IPS-15b (cell line): ENCODE results near the gene REPS1.

Experiments used
- H3K27me3 ChIP-seq: one replicate; pipeline ENCODE4 v1.6.1; 2013; ENCODE audit warnings: low read length; ENCODE audit not compliant: control insufficient read depth, insufficient read depth
- H3K36me3 ChIP-seq: one replicate; pipeline ENCODE4 v1.6.1; 2013; ENCODE audit warnings: low read length; ENCODE audit not compliant: control insufficient read depth, insufficient read depth
- H3K4me1 ChIP-seq: one replicate; pipeline ENCODE4 v1.6.1; 2013; ENCODE audit warnings: mild to moderate bottlenecking, low read length; ENCODE audit not compliant: control insufficient read depth, insufficient read depth
- H3K4me3 ChIP-seq: one replicate; pipeline ENCODE4 v1.5.1; 2013; ENCODE audit warnings: low read depth, low read length
- H3K9ac ChIP-seq: one replicate; pipeline ENCODE4 v1.6.1; 2013; ENCODE audit warnings: low read depth, mild to moderate bottlenecking, low read length
- H3K9me3 ChIP-seq: one replicate; pipeline ENCODE4 v1.6.1; 2013; ENCODE audit warnings: mild to moderate bottlenecking, low read length; ENCODE audit not compliant: control insufficient read depth, insufficient read depth

Gene REPS1

DNA sequence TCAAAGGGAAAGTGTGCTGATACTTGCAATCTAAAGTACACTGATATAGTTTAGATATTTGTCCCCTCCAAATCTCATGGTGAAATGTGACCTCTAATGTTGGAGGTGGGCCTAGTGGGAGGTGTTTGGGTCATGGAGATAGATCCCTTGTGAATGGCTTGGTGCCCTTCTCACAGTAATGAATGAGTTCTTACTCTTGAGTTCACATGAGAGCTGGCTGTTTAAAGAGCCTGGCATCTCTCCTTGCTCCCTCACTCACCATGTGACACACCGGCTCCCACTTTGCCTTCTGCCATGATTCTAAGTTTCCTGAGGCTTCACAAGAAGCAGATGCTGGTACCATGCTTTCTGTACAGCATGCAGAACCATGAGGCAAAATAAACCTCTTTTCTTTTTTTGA lies 78.1 kb downstream of the REPS1 start:
- H3K36me3 ChIP-seq: peaks cover 13% of the 10 kb centered on the region

GRCh38 chr6:138909511-138909910 lies 78.5 kb downstream of the REPS1 start:
- H3K36me3 ChIP-seq: peaks cover 13% of the 10 kb centered on the region
- no peaks in the 10 kb centered on the region for H3K4me1 ChIP-seq
- H3K4me3 ChIP-seq: no peak overlapping the region
- no peaks in the 10 kb centered on the region for H3K9me3 ChIP-seq
- H3K9ac ChIP-seq: no peak overlapping the region
- no peaks in the 10 kb centered on the region for H3K27me3 ChIP-seq

More for the DNA sequence above, 78.1 kb downstream of the REPS1 start:
- Histone ChIP-seq H3K9ac (no peak overlapping the region), H3K27me3 (no peaks in the 10 kb centered on the region), H3K4me1 (no peaks in the 10 kb centered on the region), H3K4me3 (no peak overlapping the region), H3K9me3 (no peaks in the 10 kb centered on the region)

GRCh38 chr6:138907167-138907566 lies 80.9 kb downstream of the REPS1 start:
- Histone ChIP-seq H3K27me3 (no peaks in the 10 kb centered on the region), H3K36me3 (peaks cover 13% of the 10 kb centered on the region), H3K9ac (no peak overlapping the region), H3K4me1 (no peaks in the 10 kb centered on the region), H3K9me3 (no peaks in the 10 kb centered on the region), H3K4me3 (no peak overlapping the region)

DNA sequence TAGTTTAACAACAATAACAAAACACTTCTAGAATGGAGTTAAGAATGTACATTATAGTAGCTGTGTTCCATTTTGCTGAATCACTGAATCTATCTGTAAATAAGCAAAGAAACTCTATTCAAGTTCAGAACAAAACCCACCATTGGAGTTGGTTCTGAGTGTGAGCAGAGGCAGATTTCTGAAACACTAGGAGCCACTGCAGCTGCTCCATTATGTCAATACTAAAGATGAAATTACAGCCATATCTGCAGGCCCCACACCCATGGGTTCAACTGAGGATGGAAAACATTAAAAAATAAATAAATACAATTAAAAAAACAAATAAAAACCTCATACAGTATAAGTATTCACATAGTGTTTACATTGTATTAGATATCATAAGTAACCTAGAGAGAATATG lies 91.0 kb downstream of the REPS1 start:
- Histone ChIP-seq H3K27me3 (no peaks in the 10 kb centered on the region), H3K36me3 (no peaks in the 10 kb centered on the region), H3K4me1 (no peaks in the 10 kb centered on the region), H3K9me3 (no peaks in the 10 kb centered on the region), H3K4me3 (no peak overlapping the region), H3K9ac (no peak overlapping the region)

DNA sequence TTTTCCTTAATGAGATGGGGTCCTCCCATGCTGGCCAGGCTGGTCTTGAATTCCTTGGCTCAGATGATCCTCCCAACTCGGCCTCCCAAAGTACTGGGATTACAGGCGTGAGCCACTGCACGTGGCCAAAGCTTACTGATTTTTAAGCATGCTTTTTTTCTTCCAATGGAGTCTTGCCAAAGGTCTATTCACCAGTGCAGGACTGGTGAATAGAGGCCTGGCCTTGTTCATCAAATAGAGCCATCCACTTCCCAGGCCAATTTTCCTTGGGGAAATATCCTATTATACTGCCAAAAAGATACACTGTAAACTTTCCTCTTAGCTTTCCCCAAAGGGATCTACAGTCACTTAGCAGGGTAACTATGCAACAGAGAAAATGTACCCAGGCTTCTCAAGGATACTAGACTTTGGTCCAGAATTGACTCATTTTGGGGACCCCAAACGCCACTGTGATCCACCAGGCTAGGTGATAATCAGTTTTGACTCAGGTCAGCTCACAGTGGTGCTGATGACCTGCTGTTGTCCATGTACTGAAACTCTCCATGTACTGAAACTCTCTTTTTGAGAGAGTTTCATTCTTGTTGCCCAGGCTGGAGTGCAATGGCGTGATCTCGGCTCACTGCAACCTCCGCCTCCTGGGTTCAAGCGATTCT lies 91.8 kb downstream of the REPS1 start:
- Histone ChIP-seq H3K36me3 (no peaks in the 10 kb centered on the region), H3K9ac (no peak overlapping the region), H3K27me3 (no peaks in the 10 kb centered on the region), H3K4me3 (no peak overlapping the region), H3K9me3 (no peaks in the 10 kb centered on the region), H3K4me1 (no peaks in the 10 kb centered on the region)

DNA sequence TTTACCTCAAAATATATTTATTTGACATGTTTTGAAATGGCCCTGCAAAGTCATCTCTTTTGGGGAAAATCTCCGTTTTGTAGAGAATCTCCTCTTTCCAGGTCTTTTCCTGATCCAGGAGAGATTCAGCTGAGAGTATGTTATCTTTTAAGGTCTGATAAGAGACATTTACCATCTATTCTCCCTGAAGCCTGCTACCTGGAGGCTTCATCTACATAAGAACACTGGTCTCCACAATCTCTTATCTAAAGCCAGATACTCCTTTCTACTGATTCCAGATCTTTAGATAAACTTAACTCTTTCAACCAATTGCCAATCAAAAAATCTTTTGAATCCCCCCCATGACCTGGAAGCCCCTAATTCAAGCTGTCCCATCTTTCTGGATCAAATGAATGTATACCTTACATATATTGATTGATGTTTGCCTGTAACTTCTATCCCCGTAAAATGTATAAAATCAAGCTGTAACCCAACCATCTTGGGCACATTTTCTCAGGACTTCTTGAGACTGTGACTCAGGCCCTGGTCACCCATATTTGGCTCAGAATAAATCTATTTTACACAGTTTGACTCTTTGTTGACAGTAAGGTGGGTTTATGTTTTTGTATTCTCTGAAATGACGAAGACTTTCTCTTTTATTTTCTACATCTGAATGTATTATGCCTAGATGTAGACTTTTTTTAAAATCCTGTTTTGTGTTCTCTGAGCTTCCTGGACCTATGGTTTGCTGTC lies 96.6 kb downstream of the REPS1 start:
- Histone ChIP-seq H3K9ac (no peak overlapping the region), H3K9me3 (no peaks in the 10 kb centered on the region), H3K4me3 (no peak overlapping the region), H3K27me3 (no peaks in the 10 kb centered on the region), H3K4me1 (no peaks in the 10 kb centered on the region), H3K36me3 (no peaks in the 10 kb centered on the region)

DNA sequence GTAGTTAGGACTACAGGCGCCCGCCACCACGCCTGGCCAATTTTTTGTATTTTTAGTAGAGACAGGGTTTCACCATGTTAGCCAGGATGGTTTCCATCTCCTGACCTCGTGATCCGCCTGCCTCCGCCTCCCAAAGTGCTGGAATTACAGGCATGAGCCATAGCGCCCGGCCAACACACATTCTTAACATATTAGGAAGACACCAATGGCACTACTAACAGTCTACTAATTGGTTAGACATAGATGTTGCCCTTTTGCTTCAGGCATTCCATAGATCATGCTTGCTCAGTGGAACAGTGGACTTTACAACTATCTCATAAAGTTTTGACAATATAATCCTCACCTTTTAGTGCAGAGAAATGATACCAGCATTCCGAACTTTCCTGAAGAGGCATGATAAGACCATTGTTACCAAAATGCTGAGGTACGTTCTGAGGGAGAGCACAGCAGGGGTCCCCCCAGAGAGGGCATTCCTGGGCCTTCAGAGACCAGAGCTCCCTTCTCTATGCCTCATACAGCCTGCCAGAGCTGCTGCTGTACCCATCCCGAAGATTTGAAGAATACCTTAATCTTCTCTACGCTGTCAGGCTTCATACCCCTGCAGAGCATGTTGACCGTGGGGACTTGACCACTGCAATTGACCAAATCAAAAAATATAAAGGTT lies 102.8 kb downstream of the REPS1 start:
- Histone ChIP-seq H3K27me3 (no peaks in the 10 kb centered on the region), H3K4me1 (no peaks in the 10 kb centered on the region), H3K36me3 (no peaks in the 10 kb centered on the region), H3K4me3 (no peak overlapping the region), H3K9ac (no peak overlapping the region), H3K9me3 (no peaks in the 10 kb centered on the region)

DNA sequence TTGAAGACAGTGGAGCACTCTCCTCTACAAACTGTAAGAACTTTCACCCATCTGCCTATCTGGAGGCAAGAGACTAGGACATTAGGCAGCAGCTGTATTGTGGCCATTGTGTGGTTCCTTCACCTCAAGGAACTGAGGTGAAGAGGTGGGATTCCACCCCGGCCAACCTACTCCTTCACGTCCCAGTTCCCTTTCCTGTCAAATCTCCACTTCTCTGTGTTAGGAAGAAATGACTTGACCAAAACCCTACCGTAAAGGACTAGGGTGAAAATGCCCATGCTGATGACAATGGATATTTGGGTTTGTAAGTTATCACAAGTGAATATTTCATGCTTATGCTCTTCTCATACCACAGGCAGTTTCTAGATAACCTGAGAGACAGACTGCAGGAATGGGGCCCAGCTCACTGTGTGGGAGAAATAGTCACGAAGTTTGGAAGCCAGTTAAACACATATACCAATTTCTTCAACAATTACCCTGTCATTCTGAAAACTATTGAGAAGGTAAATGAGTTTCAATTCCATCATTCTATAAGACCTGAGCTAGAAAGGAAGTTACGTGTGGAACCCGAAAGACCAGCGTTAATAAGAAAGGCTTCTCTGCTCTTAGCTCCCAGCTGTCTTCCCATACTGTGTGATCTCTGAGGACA lies 105.6 kb downstream of the REPS1 start:
- no peaks in the 10 kb centered on the region for H3K4me1 ChIP-seq
- H3K4me3 ChIP-seq: no peak overlapping the region
- no peak overlapping the region for H3K9ac ChIP-seq
- H3K9me3 ChIP-seq: no peaks in the 10 kb centered on the region
- H3K36me3 ChIP-seq: no peaks in the 10 kb centered on the region
- no peaks in the 10 kb centered on the region for H3K27me3 ChIP-seq

- H3K4me3 ChIP-seq: no peak overlapping the region
- no peaks in the 10 kb centered on the region for H3K36me3 ChIP-seq
- H3K9ac ChIP-seq: no peak overlapping the region
- no peaks in the 10 kb centered on the region for H3K4me1 ChIP-seq
- no peaks in the 10 kb centered on the region for H3K27me3 ChIP-seq
- no peaks in the 10 kb centered on the region for H3K9me3 ChIP-seq
Measured at GRCh38 chr6:138873191-138873590, 114.9 kb downstream of the REPS1 start.

DNA sequence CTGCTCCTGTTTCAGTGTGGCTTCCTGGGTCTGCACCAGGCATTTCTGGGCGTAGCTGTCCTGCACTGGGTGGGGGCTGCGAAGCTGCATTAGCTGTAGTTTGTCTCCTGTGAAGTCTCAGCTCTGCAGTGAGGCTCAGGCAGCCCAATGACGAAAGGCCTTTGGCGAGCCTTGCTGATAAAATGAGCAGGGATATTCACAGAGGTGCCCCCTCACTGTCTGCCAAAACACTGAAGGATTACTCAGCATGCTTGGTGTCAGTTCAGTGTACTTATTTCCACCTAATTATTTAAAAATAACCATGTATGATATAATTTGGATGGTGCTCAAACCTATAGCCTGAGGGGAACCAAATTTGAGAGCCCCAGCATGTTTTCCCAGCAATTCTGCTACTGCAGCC lies 118.7 kb downstream of the REPS1 start:
- Histone ChIP-seq H3K27me3 (no peaks in the 10 kb centered on the region), H3K9me3 (no peaks in the 10 kb centered on the region), H3K9ac (no peak overlapping the region), H3K36me3 (no peaks in the 10 kb centered on the region), H3K4me1 (no peaks in the 10 kb centered on the region), H3K4me3 (no peak overlapping the region)

GRCh38 chr6:138868181-138868580 lies 119.9 kb downstream of the REPS1 start:
- Histone ChIP-seq H3K4me1 (no peaks in the 10 kb centered on the region), H3K36me3 (no peaks in the 10 kb centered on the region), H3K4me3 (no peak overlapping the region), H3K27me3 (no peaks in the 10 kb centered on the region), H3K9ac (no peak overlapping the region), H3K9me3 (no peaks in the 10 kb centered on the region)
